GM23248 (cell line): Measurements from ENCODE around the gene TTN. TPM values are rescaled to one million over a fixed set of nuclear protein-coding genes. Genes with fewer than 3 reads are reported as not detected.

Experiments
- DNase-seq: peaks from one replicate; pipeline ENCODE4 v3.0.0-alpha.2; 2015
- H2AFZ ChIP-seq: fragments of 200-600 bp; sonication (generic); 2 replicates; pipeline ENCODE4 v1.6.1; 2016; ENCODE audit warnings: antibody characterized with exemption
- H3F3A ChIP-seq: fragments of 200-600 bp; sonication (generic); 2 replicates; pipeline ENCODE4 v1.6.1; 2016; ENCODE audit warnings: mild to moderate bottlenecking, antibody characterized with exemption, mixed run types; ENCODE audit not compliant: insufficient read depth
- H3K27ac ChIP-seq: fragments of 200-600 bp; sonication (generic); 2 replicates; pipeline ENCODE4 v1.5.1; 2016; ENCODE audit warnings: mild to moderate bottlenecking
- H3K27me3 ChIP-seq: fragments of 200-600 bp; sonication (generic); replicated peaks from 2 replicates; pipeline ENCODE4 v1.6.1; 2016; ENCODE audit warnings: mild to moderate bottlenecking; ENCODE audit not compliant: insufficient read depth
- H3K36me3 ChIP-seq: fragments of 200-600 bp; sonication (generic); 2 replicates; pipeline ENCODE4 v1.6.1; 2016; ENCODE audit warnings: low read depth, mild to moderate bottlenecking
- H3K4me1 ChIP-seq: fragments of 200-600 bp; sonication (generic); 2 replicates; pipeline ENCODE4 v1.6.1; 2016; ENCODE audit warnings: mild to moderate bottlenecking; ENCODE audit not compliant: insufficient read depth
- H3K4me2 ChIP-seq: fragments of 200-600 bp; sonication (generic); one replicate; pipeline ENCODE4 v1.6.1; 2016; ENCODE audit warnings: mild to moderate bottlenecking; ENCODE audit not compliant: unreplicated experiment
- H3K4me3 ChIP-seq: fragments of 200-600 bp; sonication (generic); 2 replicates; pipeline ENCODE4 v1.5.1; 2016; ENCODE audit warnings: mild to moderate bottlenecking
- H3K79me2 ChIP-seq: fragments of 200-600 bp; sonication (generic); 2 replicates; pipeline ENCODE4 v1.6.1; 2016; ENCODE audit warnings: mild to moderate bottlenecking; ENCODE audit not compliant: insufficient read depth
- H3K9ac ChIP-seq: fragments of 200-600 bp; sonication (generic); 2 replicates; pipeline ENCODE4 v1.6.1; 2016; ENCODE audit warnings: mild to moderate bottlenecking
- H3K9me2 ChIP-seq: fragments of 200-600 bp; sonication (generic); 2 replicates; pipeline ENCODE4 v1.6.1; 2016; ENCODE audit warnings: mixed run types, mild to moderate bottlenecking, moderate library complexity; ENCODE audit not compliant: insufficient read depth
- H3K9me3 ChIP-seq: fragments of 200-600 bp; sonication (generic); one replicate; pipeline ENCODE4 v1.6.1; 2017; ENCODE audit warnings: low read depth
- H4K20me1 ChIP-seq: fragments of 200-600 bp; sonication (generic); 2 replicates; pipeline ENCODE4 v1.6.0; 2016; ENCODE audit not compliant: insufficient read depth
- EZH2 ChIP-seq: fragments of 200-600 bp; sonication (generic); IDR thresholded peaks from 2 replicates; pipeline ENCODE4 v1.6.1; 2018; ENCODE audit warnings: antibody characterized with exemption, mild to moderate bottlenecking; ENCODE audit not compliant: insufficient read depth, poor library complexity, severe bottlenecking
- EZH2phosphoT487 ChIP-seq: fragments of 200-600 bp; sonication (generic); IDR thresholded peaks from 2 replicates; pipeline ENCODE4 v1.6.1; 2018; ENCODE audit warnings: antibody characterized with exemption, moderate library complexity, mild to moderate bottlenecking, low read depth; ENCODE audit not compliant: insufficient read depth
- WGBS, 2 experiments: methylation state at CpG; one replicate each; pipeline ENCODE4 v1.1.6; 2015 to 2017; ENCODE audit warnings: low lambda C conversion rate in 2 of 2, low coverage in 1 of 2; ENCODE audit errors: missing lambda C conversion rate in 2 of 2; 5-methylcytosine and 5-hydroxymethylcytosine counted together
- in situ Hi-C: fragments of 300-500 bp; cut with MboI; formaldehyde crosslinking; loops from 2 replicates; pipeline ENCODE4 v1.15.0; 2020
- polyA plus RNA-seq: library from polyadenylated mRNA; unstranded; fragments of >200 nt; fragmentation: Nextera tagmentation; extraction: Ambion mirVana; gene quantifications from 2 replicates; pipeline ENCODE4 v1.2.1, GENCODE V29; 2016
- total RNA-seq: library from RNA; depleted of rRNA; stranded (reverse); fragments of >200 nt; shearing (Covaris generic); gene quantifications from 2 replicates; pipeline ENCODE4 v1.2.3, GENCODE V29; 2014

Gene TTN
- total and polyA plus RNA-seq, 2 experiments from 2014 or later, result 0.13 TPM; not detected in 1

- DNase-seq, result no peak
- Histone ChIP-seq H3K9ac (no peak overlapping the region), H3K27ac (no peak overlapping the region), H3K4me3 (no peak overlapping the region), H2AFZ (no peak overlapping the region), H3K9me3 (no peaks in the 10 kb centered on the region), H3K4me1 (no peaks in the 10 kb centered on the region), H3K9me2 (no peaks in the 10 kb centered on the region), H3K4me2 (no peak overlapping the region), H3F3A (no peaks in the 10 kb centered on the region), H3K27me3 (no peaks in the 10 kb centered on the region), H4K20me1 (no peaks in the 10 kb centered on the region), H3K36me3 (no peaks in the 10 kb centered on the region), H3K79me2 (no peaks in the 10 kb centered on the region)
- WGBS, 2 experiments, result 70 to 74% methylated on average over 2 of the region's 2 CpGs
- no peak for TF ChIP-seq EZH2
- TF ChIP-seq EZH2phosphoT487, result no peak
- in situ Hi-C loops, result no loop called here
Measured at GRCh38 chr2:178787155-178787554, 20.1 kb downstream of the TTN start.

- 91 to 94% methylated on average over 10 of the region's 10 CpGs for WGBS, 2 experiments
- in situ Hi-C loops, result no loop called here
Measured at GRCh38 chr2:178783889-178784288, 23.3 kb downstream of the TTN start.

GRCh38 chr2:178782236-178782635, 25.0 kb downstream of the TTN start:
- H2AFZ ChIP-seq, result no peak overlapping the region
- 64 to 75% methylated on average over 7 of the region's 7 CpGs for WGBS, 2 experiments
- in situ Hi-C loops, result no loop called here
- no peak overlapping the region for H3K4me3 ChIP-seq
- no peaks in the 10 kb centered on the region for H3F3A ChIP-seq
- H3K4me2 ChIP-seq, result no peak overlapping the region
- no peaks in the 10 kb centered on the region for H3K9me2 ChIP-seq
- no peaks in the 10 kb centered on the region for H3K9me3 ChIP-seq
- no peak for DNase-seq
- TF ChIP-seq EZH2 (no peak), EZH2phosphoT487 (no peak)
- H4K20me1 ChIP-seq, result no peaks in the 10 kb centered on the region
- H3K27me3 ChIP-seq, result no peaks in the 10 kb centered on the region
- H3K9ac ChIP-seq, result no peak overlapping the region
- H3K36me3 ChIP-seq, result no peaks in the 10 kb centered on the region
- no peaks in the 10 kb centered on the region for H3K4me1 ChIP-seq
- H3K79me2 ChIP-seq, result no peaks in the 10 kb centered on the region
- H3K27ac ChIP-seq, result no peak overlapping the region

More at GRCh38 chr2:178783889-178784288, 23.3 kb downstream of the TTN start:
- no peak overlapping the region for H3K4me2 ChIP-seq
- H2AFZ ChIP-seq, result no peak overlapping the region
- no peak for TF ChIP-seq EZH2phosphoT487
- TF ChIP-seq EZH2, result no peak
- no peaks in the 10 kb centered on the region for H3F3A ChIP-seq
- H3K27me3 ChIP-seq, result no peaks in the 10 kb centered on the region
- no peak for DNase-seq
- H3K79me2 ChIP-seq, result no peaks in the 10 kb centered on the region
- no peaks in the 10 kb centered on the region for H3K9me3 ChIP-seq
- no peaks in the 10 kb centered on the region for H3K9me2 ChIP-seq
- H3K9ac ChIP-seq, result no peak overlapping the region
- no peak overlapping the region for H3K27ac ChIP-seq
- no peak overlapping the region for H3K4me3 ChIP-seq
- H3K4me1 ChIP-seq, result no peaks in the 10 kb centered on the region
- no peaks in the 10 kb centered on the region for H3K36me3 ChIP-seq
- no peaks in the 10 kb centered on the region for H4K20me1 ChIP-seq

- Histone ChIP-seq H3K9me3 (no peaks in the 10 kb centered on the region), H4K20me1 (no peaks in the 10 kb centered on the region), H3K27ac (no peak overlapping the region), H3K9me2 (no peaks in the 10 kb centered on the region), H3F3A (no peaks in the 10 kb centered on the region), H3K4me3 (no peak overlapping the region), H3K36me3 (no peaks in the 10 kb centered on the region), H3K79me2 (no peaks in the 10 kb centered on the region), H3K4me2 (no peak overlapping the region), H3K9ac (no peak overlapping the region), H2AFZ (no peak overlapping the region), H3K27me3 (no peaks in the 10 kb centered on the region), H3K4me1 (no peaks in the 10 kb centered on the region)
- no peak for DNase-seq
- TF ChIP-seq EZH2phosphoT487 (no peak), EZH2 (no peak)
- in situ Hi-C loops, result no loop called here
- 69 to 70% methylated on average over 7 of the region's 7 CpGs for WGBS, 2 experiments
Measured at GRCh38 chr2:178777577-178777976, 29.6 kb downstream of the TTN start.

- Histone ChIP-seq H3K27me3 (no peaks in the 10 kb centered on the region), H3K9me2 (no peaks in the 10 kb centered on the region), H4K20me1 (no peaks in the 10 kb centered on the region), H2AFZ (no peak overlapping the region), H3K4me3 (no peak overlapping the region), H3F3A (no peaks in the 10 kb centered on the region), H3K36me3 (no peaks in the 10 kb centered on the region), H3K4me2 (no peak overlapping the region), H3K9ac (no peak overlapping the region), H3K4me1 (no peaks in the 10 kb centered on the region), H3K9me3 (no peaks in the 10 kb centered on the region), H3K27ac (no peak overlapping the region), H3K79me2 (no peaks in the 10 kb centered on the region)
- TF ChIP-seq EZH2phosphoT487 (no peak), EZH2 (no peak)
- in situ Hi-C loops, result no loop called here
- 62 to 64% methylated on average over 4 of the region's 4 CpGs for WGBS, 2 experiments
- no peak for DNase-seq
Measured at GRCh38 chr2:178776751-178777150, 30.5 kb downstream of the TTN start.
